ENCODE results near the gene NALF2. TPM values are rescaled to one million over a fixed set of nuclear protein-coding genes. Genes with fewer than 3 reads are reported as not detected.

Gene NALF2
- not detected in 2 replicates for total RNA-seq (2014; rRNA removed)
- not detected for polyA plus RNA-seq (2012)

DNA sequence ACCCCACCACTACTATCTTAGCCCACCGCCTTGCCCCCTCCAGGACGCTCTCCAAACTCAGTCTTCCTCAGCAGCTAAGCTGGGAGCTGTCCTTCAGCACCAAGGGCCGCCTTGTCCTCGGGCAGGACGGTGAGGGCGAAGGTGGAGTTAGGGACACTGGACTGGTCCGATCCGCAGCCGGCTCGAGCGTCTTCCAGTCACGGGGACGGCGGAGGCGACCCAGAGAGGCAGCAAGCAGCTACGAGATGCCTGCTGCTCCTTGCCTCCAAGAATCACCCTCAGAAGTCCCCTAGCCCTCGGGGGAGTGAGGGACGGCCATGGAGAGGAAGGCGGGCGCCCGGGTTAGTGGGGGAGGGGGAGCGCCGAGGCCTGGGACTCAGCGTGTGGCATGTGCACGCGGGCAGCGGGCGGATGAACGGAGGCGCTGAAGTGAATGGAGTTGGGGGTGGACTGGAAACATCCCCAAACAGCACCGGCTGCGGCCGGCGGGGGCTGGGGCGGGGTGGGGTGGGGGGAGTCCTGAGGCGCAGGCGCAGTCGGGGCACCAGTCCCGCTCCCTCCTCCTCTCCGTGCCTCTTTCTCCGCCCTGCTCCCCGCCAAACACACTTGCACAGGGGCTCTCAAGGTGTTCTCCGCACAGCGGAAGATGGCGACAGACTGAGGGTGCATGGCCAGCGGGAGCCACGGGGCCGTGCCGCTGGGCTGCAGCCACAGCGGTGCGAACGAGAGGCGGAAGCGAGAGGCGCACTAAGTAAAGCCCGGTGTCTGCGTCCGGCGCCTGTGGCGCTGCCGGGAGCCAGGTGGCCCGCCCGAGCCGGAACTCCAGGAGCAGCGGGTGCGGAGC, at the start of gene NALF2:
TSS of gene NALF2 (plus strand) at position 545 of the 844 bp plus-strand sequence. CDS start 957 bp downstream, outside the sequence.
- no peak for DNase-seq (ENCODE audit: low read depth)

DNA sequence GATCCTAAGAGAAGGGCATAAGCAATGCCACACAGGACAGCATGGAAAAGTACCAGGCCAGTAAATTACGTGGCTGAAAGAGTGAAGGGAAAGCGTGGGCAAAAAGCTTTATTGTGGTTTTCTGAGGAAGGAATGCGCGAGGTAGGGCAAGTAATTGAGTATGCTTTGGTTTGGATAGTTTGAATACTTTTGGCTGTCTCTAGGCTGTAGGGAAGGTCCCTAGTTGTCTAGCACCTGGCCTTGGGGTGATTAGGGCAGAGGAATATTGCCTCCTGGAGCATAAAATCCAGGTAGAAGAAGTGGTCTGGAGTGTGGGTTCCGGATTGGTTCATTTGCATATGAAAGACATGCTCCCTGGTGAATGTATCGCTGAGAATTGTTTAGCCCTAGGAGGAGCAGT, 46.4 kb upstream of the NALF2 start:
- DNase-seq (ENCODE audit: low read depth): no peak

DNA sequence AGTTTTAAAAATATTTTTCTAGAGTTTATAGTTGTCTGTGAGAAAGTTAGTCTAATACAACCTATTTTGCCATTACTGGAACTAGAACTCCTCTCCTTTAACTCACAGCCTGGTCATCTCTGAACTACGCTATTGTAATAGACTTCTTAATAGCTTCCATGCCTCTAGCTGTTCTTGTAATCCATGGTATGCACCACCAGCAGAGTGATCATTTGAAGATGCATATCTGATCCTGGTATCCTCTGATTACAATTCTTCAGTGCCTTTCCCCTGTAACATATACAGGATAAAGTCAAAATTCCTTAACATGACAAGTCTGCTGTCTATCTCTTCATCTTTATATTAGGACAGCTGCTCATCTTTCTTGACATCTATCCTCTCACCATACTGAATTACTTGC, 37.6 kb upstream of the NALF2 start:
- DNase-seq (ENCODE audit: low read depth): no peak

DNA sequence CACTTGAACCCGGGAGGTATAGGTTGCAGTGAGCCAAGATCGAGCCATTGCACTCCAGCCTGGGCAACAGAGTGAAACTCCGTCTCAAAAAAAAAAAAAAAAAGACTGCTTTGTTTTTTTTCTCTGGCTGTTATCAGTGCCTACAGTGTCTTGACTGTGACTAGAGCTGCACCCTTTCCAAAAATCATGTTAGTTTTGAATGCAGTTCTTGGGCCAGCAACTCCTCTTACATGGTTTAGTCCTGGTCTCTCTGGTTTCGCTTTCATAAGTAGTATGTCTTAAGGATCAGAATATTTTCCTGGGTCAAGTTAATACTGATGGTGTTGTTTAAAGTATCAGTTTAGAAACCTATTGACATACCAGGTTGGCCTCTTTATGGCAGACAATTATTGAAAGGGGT, 34.2 kb upstream of the NALF2 start:
- no peak for DNase-seq (ENCODE audit: low read depth)

DNA sequence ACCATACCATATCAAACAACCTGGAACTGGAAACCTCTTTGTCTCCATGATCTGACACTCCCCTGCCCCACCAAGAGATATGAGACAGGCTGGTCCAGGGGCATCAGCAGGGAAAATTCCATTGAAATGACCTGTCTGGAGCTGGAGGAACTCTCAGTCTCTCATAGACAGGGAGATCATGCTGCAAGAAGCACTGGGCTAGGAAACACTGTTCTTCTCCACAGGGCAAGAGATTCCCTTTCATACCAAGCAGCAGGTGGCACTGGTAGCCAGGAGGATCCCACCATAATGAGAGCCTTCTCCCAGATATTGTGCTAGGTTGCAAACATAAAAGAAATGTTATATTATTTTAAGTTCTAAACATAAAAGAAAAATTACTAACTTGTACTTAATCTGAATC, 14.5 kb upstream of the NALF2 start:
- DNase-seq (ENCODE audit: low read depth): no peak

DNA sequence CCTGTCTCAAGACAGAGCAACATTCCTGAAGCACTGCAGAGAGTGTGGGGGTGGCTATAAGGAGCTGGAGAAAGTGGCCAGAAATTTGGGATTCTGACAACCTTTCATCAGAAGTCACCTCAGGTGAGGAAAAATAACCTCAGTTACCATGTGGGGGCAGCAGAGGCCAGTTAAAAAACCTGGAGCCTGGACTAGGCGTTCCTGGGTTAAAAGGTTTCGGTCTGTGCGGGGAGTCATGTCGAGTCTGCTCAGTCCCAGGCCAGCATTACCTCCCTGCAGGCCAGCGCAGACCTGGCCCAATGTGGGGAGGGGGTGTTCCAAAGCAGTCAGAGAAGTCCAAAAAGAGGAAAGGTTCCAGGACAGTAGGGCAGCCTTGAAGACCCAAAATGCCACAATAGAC, 10.9 kb upstream of the NALF2 start:
- DNase-seq (ENCODE audit: low read depth): no peak

DNA sequence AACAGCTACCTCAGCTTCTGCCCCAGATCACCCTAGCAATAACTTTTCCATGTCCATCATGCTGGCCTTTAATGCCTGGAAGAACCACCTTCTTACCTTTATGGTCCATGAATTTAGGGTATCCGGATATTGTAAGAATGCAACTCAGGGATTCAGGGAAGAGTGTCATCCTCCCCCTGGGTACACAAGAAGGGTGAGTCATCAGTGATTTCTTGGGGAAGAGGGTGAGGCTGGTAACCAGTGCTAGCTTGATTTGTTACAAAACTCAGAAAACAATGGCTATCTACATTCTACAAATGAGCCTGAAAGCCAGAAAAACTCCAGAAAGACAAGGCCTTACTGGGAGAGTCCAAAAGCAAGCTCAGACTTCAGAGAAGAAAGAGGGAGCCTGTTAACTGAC, 10.4 kb upstream of the NALF2 start:
- DNase-seq (ENCODE audit: low read depth): no peak

DNA sequence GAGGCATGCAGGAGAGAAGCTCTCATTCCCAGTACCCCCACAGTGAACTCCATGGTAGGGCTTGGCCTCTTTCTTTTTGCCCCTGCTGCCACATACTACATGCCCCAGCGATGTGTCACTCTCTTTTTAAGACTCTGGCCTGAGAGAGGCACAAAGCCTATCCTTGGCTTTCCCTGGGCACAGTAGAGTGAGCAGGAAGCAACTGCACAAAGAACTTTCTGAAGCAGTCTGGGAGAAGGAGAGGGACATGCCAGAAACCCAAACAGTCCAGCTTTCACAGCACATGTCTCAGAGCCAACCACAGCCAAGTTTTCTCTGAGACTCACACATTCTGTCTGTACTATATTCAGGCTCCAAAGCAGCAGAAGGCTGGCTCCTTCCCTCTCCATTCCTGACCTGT, 7.9 kb upstream of the NALF2 start:
- DNase-seq (ENCODE audit: low read depth): no peak

DNA sequence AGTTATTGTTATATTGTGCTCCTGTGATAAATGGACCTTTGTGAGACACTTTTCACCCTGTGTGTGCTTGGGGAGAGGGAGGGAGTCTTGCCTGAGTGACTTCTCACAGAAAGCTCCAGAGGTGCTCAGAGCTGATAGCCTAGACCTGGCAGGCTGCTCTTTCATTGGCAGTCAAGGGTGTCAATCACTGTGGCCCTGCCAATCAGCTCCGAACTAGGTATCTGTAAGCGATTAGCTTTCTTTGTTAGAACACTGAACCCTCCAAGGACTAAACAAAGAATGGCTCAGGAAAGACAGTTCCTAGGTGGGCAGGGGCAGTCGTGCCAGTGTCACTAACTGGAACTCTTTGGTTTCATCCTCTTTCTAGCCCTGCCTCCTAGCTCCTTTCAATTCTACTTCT, 2.7 kb upstream of the NALF2 start:
- no peak for DNase-seq (ENCODE audit: low read depth)

DNA sequence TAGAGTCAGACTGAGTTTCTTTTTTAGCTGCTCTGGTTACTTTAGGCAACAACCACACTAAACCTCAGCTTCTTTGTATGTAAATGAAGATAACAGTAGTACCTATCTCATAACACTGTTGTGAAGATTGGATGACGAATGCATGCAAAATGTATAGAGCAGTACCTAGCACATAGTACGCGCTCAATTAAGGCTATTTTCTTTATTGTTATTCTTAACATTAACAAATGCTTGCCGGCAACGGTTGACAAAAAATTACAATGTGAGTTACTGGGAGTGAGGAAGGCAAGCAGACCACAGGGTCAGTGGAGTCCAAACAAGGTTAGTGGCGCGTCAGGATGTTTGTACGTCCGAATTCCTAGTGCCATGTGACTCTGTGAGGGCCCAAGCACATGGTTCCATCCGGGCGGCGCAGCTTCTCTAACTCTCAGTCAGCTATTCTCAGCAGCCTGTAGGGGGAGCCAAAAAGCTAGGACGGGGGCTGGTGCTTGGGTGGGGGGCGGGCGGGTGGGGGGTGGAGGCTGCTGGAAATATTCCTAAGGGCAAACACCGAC, 821 bp upstream of the NALF2 start:
- no peak for DNase-seq (ENCODE audit: low read depth)

DNA sequence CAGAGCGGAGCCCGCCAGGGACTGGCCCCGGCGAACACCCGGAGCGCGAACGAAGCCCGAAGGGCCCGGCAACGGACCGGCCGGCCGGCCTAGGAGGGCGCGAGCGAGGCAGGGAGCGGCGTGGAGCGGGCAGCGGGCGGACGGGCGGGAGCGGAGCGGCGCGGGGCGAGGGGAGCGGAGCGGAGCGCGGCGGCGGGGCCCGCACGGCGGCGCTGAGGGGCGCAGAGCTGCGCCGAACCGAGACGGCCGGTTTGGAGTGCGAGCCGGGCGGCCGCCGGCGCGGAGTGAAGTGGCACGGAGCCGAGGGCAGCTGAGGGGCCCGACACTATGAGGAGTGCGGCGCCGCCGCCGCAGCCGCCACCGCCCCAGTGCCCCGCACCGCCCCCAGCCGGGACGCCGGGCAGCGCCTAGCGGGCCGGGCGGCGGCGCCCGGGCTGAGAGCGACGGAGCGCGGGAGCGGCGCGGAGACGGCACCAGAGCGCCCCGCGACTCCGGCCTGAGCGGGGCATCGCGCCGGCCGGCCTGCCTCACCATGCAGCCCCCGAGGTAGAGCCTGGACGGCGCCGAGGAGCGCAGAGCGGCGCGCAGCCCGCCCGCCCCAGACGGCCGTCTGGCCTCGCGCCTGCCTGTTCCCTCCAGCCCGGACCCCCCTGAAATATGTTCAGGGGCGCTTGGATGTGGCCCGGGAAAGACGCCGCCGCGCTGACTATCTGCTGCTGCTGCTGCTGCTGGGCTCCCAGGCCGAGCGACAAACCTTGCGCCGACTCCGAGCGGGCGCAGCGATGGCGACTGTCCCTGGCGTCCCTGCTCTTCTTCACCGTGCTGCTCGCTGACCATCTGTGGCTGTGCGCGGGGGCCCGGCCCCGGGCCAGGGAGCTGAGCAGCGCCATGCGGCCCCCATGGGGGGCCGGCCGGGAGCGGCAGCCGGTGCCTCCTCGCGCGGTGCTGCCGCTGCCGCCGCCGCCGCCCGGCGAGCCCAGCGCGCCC, 793 bp downstream of the NALF2 start:
- DNase-seq (ENCODE audit: low read depth): no peak

DNA sequence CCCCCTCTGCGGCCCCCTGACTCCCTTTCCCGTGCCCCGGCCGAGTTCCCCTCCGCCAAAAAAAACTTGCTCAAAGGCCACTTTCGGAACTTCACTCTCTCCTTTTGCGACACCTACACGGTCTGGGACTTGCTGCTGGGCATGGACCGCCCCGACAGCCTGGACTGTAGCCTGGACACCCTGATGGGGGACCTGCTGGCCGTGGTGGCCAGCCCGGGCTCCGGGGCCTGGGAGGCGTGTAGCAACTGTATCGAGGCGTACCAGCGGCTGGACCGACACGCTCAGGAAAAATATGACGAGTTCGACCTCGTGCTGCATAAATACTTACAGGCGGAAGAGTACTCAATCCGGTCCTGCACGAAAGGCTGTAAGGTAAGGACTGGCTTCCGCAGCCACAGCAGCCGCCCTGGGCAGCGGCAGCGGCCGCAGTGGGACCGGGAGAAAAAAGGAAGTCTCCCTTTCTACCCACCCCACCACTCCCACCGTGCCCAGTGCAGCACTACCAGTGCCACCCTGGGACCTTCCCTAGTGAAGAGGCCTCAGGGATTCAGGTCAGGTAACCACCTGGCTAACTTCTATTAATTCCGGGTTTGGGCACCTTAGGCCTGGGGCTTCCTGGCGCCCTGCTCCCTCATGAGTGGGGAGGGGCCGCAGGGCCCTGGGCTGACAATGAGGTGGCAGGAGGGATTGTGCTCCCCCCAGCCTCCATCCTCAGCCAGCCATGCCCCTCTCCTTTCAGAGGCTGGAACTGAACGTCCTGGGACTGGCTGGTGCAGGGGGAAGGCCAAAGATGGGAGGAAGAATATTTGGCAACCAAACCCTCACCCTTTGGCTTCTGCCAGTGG, 1.9 kb downstream of the NALF2 start:
- DNase-seq (ENCODE audit: low read depth): no peak

DNA sequence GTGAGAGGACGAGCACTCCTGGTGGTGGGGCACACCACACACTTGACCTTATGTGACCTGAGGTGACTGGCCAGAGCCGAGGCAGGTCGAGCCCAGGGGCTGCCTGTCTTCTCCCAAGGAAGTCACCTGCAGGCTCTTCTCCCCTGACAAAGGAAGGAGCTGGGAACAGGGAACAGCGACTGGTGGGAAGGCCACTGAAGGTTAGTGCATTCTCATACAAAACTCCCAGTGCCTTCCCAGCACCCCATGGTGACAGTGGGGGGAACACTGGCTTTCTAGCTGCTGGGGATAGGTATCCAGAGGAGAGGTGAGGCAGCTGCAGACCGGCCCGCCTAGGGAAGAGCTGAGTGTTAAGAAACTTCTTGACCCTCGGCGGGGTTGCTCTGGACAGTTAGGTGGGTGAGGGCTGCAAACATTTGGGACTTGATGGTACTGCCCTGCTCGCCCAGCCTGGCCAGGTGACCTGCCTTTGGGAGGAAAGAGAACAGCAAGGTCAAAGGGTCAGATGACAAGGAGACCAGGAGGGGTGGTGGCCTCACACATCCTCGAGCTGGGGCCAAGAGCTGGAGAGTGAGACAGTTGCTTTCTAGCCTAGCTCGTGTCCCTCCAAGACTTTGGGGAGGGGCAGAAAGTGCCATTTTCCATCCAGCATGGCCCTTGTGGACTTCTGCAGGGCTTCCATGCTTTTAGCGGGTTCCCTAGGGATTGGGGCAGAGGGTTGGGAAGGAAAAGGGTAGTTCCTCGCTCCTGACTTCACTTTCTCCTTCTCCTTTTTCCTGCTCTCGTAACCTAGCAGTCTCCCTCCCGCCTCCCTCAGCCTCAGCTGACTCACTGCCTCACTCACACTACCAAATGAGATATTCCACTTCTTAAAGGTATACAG, 2.7 kb downstream of the NALF2 start:
- no peak for DNase-seq (ENCODE audit: low read depth)

DNA sequence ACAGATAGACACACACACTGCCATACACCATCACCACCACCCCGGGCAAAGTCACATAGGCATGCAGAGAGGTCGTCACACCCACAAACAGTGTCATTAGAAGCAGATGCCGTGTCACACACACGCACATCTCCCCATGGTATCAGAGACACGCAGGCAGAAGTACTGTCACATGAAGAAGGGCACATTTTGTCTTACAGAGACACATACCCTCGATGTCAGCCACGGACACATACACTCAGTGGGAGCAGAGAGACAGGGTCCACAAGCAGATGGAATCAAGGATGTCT, 3.3 kb downstream of the NALF2 start:
- DNase-seq (ENCODE audit: low read depth): no peak

DNA sequence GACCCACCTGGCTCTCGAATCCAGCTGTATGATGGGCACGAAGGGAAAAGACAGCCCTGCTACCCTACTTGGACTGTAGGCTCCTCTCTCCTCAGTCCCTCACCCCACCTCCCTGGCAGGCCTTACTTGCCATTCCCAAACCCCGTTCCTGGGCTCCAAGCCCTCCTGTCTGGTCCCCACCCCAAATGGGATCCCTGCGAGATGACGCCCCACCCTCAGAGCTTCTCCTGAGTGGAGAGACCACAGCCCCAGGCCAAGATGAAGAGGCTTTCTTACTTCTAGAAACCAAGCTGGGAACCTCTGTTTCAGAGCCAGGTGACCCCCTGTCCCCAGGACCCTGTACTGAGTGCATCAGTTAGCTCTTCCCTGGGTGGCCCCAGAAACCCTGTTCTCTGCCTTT, 4.5 kb downstream of the NALF2 start:
- DNase-seq (ENCODE audit: low read depth): no peak

DNA sequence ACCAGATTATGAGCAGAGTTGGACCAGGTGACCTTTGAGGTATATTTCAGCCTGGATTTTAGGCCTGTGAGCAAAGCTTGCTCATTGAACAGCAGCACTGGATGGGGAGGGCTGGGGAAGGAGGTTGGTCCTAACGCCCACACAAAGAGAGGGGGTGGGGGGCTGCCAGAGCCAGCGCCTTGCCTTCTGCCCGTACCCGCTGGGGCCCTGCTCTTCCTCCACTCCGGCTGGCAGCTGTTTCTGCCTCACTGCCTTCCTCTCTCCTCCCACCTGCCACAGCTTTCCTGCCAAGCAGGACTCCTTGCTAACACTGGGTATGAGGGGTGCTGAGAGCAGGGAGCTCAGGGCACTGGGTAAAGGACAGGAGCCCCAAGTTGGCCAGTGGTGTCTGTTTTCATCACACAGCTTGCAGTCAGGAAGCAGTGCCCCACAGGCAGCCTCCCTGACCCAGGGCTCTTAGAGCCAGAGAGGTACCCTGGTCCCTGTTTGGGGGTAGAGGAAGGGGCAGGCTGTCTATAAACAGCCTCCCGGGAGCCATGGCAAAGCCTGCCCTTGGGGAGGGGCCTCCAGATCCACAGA, 6.1 kb downstream of the NALF2 start:
- DNase-seq (ENCODE audit: low read depth): no peak

DNA sequence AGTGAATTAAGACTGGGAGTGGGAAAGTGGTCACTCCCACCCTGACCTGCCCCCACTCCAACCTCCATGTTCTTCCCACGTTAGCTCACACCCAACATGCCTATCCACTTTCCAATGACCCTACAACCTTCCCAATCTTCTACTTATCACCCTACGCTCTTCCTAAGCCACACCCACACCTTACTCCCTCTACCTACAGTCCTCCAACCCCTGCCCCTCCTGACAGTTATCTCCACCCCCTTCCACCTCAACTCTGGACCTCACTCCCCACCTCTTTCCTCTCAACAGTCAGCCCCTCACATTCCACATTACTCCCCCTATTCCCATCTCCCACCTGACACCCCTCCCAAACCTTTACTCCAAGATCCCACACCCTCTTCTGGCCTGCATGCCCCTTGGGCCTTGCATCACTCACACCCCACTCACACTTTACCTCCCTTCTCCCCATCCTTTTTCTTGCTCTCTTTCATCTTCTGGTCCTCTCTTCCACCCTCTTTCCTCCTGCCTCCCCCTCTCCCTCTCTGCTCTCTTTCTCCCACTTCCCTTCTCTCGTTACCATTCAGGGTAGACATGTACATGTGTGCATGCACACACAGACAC, 6.9 kb downstream of the NALF2 start:
- no peak for DNase-seq (ENCODE audit: low read depth)

DNA sequence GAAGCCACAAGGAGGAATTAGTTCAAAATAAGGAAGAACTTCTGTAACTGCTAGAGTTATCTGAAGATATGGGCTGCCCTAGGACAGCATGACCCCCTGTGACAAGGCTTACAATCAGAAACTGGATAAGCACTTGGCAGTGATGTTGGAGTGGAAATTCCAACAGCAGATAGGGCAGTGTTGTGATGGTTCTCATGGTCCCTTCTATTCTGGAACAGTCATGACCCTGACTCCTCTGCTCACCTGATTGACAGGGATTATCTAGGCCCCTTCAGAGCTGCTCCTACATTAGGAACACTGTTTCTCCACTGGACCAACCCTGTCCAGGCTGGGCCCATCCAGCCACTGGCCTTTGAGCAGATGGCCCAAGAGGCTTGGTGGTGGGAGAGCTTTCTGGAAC, 17.9 kb downstream of the NALF2 start:
- DNase-seq (ENCODE audit: low read depth): no peak

DNA sequence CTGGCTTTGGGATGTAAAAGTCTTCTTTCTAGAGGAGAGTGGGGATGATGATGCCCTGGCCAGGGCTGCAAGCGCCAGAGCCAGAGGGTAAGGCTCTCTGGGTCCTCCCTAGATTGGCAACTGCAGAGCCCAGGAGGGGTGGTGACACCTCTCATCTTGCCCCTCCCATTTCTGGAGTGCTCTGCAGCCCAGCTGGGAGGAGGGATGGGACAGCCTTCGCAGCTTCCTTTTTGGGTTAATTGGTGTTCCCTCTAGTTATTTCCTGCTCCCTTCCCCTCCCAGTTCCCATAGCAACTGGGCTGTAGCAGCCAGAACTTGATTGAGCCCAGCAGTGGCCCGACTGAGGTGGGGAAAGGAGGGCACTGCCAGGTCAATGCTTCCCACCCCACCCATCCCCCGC, 19.2 kb downstream of the NALF2 start:
- no peak for DNase-seq (ENCODE audit: low read depth)

Measured in LHCN-M2 (cell line).